Sigmoid colon (tissue), 4 donors: Measurements from ENCODE around the gene PIGQ.

Source experiments
- EP300 ChIP-seq, 4 donors: sonication (generic); formaldehyde crosslinking; IDR thresholded peaks; one replicate each; pipeline ENCODE4 v1.6.1; 2017; ENCODE audit warnings: antibody characterized with exemption in 4 of 4
- POLR2A ChIP-seq, 2 donors: fragments of 450-650 bp; IDR thresholded peaks; one replicate each; pipeline ENCODE4 v1.6.1; 2016; ENCODE audit warnings: antibody characterized with exemption in 2 of 2, mild to moderate bottlenecking in 2 of 2, moderate library complexity in 2 of 2
- TF ChIP-seq, protein P1 (sequence below), 4 experiments: fragments of 450-650 bp in 3 of 4; fragments of 200-600 bp in 1 of 4; IDR thresholded peaks; one replicate each; pipeline ENCODE4 v1.5.1; 2016 to 2019; ENCODE audit warnings: antibody characterized with exemption in 4 of 4, mild to moderate bottlenecking in 3 of 4, moderate library complexity in 2 of 4

DNA sequence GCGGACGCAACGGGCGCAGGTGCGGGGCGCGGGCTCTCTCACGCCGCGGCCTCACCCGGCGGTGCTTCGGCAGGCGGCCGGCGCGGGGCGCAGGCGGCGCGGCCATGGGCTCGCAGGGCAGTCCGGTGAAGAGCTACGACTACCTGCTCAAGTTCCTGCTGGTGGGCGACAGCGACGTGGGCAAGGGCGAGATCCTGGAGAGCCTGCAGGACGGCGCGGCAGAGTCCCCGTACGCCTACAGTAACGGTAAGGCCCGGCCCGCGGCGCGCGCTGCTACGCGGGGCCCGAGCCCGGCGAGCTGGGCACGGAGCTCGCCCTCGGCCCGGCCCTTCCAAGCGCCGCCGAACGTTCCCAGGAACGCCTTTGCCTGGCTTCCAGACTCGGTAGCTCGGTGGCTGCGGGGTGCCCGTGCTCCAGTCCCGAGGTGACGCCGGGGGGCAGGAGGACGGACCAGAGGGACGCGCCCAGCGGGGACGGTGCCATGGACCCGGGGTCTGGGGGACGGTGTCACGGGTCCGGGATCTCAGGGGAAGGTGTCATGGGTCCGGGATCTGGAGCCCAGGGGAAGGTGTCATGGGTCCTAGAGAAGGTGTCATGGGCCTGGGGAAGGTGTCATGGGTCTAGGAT, 20.5 kb downstream of the PIGQ start:
- TF ChIP-seq, protein P1, sequence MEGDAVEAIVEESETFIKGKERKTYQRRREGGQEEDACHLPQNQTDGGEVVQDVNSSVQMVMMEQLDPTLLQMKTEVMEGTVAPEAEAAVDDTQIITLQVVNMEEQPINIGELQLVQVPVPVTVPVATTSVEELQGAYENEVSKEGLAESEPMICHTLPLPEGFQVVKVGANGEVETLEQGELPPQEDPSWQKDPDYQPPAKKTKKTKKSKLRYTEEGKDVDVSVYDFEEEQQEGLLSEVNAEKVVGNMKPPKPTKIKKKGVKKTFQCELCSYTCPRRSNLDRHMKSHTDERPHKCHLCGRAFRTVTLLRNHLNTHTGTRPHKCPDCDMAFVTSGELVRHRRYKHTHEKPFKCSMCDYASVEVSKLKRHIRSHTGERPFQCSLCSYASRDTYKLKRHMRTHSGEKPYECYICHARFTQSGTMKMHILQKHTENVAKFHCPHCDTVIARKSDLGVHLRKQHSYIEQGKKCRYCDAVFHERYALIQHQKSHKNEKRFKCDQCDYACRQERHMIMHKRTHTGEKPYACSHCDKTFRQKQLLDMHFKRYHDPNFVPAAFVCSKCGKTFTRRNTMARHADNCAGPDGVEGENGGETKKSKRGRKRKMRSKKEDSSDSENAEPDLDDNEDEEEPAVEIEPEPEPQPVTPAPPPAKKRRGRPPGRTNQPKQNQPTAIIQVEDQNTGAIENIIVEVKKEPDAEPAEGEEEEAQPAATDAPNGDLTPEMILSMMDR (IDR thresholded peaks at IDR 0.05) = no peak
- TF ChIP-seq POLR2A (IDR thresholded peaks at IDR 0.05) = no peak
- no peak for TF ChIP-seq EP300 (IDR thresholded peaks at IDR 0.05)
